ENCODE data around the gene DCLK2.

DCLK2 gene

DNA sequence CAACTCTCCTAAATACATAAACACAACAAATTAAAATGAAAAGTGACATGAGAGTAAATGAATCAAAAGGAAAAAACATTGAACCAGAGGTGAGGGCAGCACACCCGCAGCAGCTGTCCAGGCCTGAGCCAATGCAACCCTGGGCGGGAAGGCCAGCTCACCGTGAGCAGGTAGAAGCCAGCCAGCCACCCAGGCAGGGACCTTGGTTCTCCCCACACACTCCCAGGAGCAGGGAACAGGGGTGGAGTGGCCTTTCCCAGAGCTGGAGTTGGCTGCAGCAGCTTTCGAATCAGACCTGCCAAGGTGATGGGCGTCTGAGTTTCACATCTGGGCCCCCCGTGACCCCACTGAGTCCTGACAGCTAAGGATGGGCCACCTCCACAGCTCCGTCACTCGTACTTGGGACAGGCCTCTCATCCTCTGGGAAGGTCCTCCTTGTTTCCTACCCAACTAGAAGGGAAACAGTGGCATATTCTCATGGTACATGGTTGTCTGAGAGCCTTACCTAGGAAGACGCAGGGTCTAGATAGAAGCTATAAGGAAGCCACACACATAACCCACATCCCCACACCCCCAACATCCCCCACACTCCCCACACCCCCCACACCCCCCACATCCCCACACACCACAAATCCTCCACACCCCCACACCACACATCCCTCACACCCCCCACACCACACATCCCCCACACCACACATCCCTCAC is 172.2 kb downstream of the DCLK2 start:
- no peak overlapping the region for H3K27ac ChIP-seq (ENCODE audit: low read length)
- peaks cover 27 to 40% of the 10 kb centered on the region in 2 donors for H3K36me3 ChIP-seq (ENCODE audit: control insufficient read depth in 2 of 2, insufficient read depth in 2 of 2, low read length in 2 of 2)
- no peaks in the 10 kb centered on the region for H3K9me3 ChIP-seq (ENCODE audit: control insufficient read depth in 2 of 2, low read length in 2 of 2)

DNA sequence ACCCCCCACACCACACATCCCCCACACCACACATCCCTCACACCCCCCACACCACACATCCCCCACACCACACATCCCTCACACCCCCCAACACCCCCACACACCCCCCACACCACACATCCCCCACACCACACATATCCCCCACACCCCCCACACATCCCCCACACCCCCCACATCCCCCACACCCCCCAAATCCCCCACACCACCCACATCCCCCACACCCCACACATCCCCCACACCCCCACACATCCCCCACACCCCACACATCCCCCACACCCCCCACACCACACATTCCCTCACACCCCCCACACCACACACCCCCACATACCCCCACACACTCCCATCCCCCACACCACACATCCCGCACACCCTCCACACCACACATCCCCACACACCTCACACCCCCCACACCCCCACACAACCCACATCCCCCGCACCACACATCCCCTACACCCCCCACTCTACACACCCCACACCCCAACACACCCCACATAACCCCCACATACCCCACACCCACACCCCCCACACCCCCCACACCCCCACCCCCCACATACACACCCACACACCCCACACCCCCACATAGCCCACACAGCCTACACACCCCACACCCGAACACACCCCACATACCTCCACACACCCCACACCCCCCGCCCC is 172.9 kb downstream of the DCLK2 start:
- Histone ChIP-seq H3K4me3 (ENCODE audit: low read length in 2 of 2) (no peak overlapping the region), H3K9ac (ENCODE audit: low read length in 2 of 2) (no peak overlapping the region), H3K27me3 (ENCODE audit: control insufficient read depth in 1 of 2, insufficient read depth in 2 of 2, low read length in 2 of 2) (no peaks in the 10 kb centered on the region), H3K27ac (ENCODE audit: low read length) (no peak overlapping the region), H3K9me3 (ENCODE audit: control insufficient read depth in 2 of 2, low read length in 2 of 2) (no peaks in the 10 kb centered on the region), H3K4me1 (ENCODE audit: control insufficient read depth, insufficient read depth, low read length) (peaks cover 15% of the 10 kb centered on the region), H3K36me3 (ENCODE audit: control insufficient read depth in 2 of 2, insufficient read depth in 2 of 2, low read length in 2 of 2) (peaks cover 29 to 40% of the 10 kb centered on the region in 2 donors)

More for the DNA sequence above, 172.2 kb downstream of the DCLK2 start:
- Histone ChIP-seq H3K27me3 (ENCODE audit: control insufficient read depth in 1 of 2, insufficient read depth in 2 of 2, low read length in 2 of 2) (no peaks in the 10 kb centered on the region), H3K4me3 (ENCODE audit: low read length in 2 of 2) (no peak overlapping the region), H3K9ac (ENCODE audit: low read length in 2 of 2) (no peak overlapping the region), H3K4me1 (ENCODE audit: control insufficient read depth, insufficient read depth, low read length) (peaks cover 8% of the 10 kb centered on the region)

DNA sequence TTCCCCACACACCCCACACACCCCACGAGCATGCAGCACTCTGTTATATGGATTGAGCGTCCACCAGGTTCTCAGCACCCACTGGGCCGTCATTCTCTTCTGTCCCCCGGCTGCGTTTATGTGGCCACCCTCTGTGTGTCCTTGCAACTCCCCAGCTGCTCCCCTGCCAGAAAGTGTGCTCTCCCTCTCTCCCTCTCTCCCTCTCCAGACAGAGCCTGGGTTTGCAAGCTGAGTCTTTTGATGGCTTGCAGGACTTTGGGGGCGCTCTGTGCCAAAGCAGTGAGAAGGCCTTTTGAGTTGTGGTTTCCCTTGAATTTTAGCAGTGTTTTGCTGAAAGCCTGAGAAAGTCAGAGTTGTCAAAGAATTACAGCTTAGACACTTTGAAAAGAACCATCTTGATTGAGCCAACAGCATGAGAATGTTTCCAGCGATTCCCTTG is 173.5 kb downstream of the DCLK2 start:
- Histone ChIP-seq H3K27me3 (ENCODE audit: control insufficient read depth in 1 of 2, insufficient read depth in 2 of 2, low read length in 2 of 2) (no peaks in the 10 kb centered on the region), H3K4me3 (ENCODE audit: low read length in 2 of 2) (no peak overlapping the region), H3K27ac (ENCODE audit: low read length) (peak overlapping the region; percentile 46), H3K9ac (ENCODE audit: low read length in 2 of 2) (no peak overlapping the region), H3K36me3 (ENCODE audit: control insufficient read depth in 2 of 2, insufficient read depth in 2 of 2, low read length in 2 of 2) (peaks cover 31 to 41% of the 10 kb centered on the region in 2 donors), H3K4me1 (ENCODE audit: control insufficient read depth, insufficient read depth, low read length) (peaks cover 15% of the 10 kb centered on the region), H3K9me3 (ENCODE audit: control insufficient read depth in 2 of 2, low read length in 2 of 2) (no peaks in the 10 kb centered on the region)

DNA sequence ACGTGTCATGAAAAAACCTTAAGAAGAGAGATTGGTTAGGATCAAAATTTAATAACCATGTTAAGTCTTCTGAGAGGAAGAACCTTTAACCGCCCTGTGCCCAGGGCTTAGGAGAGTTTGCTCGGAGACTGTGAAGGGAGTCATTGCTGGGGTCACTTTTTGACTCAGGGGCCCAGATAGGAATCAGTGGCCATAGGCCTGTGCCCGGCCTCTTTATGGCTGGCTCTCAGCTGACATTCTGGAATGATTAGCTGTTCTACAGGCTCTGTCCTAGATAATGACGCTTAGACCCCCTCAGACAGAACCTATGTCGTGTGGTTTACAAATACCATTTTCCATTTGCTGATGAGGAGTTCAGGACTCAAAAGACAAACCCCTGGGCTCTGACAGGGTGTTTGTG is 174.1 kb downstream of the DCLK2 start:
- Histone ChIP-seq H3K9ac (ENCODE audit: low read length in 2 of 2) (no peak overlapping the region), H3K4me1 (ENCODE audit: control insufficient read depth, insufficient read depth, low read length) (peaks cover 15% of the 10 kb centered on the region), H3K27ac (ENCODE audit: low read length) (peak overlapping the region; percentile 46), H3K4me3 (ENCODE audit: low read length in 2 of 2) (no peak overlapping the region), H3K9me3 (ENCODE audit: control insufficient read depth in 2 of 2, low read length in 2 of 2) (no peaks in the 10 kb centered on the region), H3K36me3 (ENCODE audit: control insufficient read depth in 2 of 2, insufficient read depth in 2 of 2, low read length in 2 of 2) (peaks cover 31 to 44% of the 10 kb centered on the region in 2 donors), H3K27me3 (ENCODE audit: control insufficient read depth in 1 of 2, insufficient read depth in 2 of 2, low read length in 2 of 2) (no peaks in the 10 kb centered on the region)

DNA sequence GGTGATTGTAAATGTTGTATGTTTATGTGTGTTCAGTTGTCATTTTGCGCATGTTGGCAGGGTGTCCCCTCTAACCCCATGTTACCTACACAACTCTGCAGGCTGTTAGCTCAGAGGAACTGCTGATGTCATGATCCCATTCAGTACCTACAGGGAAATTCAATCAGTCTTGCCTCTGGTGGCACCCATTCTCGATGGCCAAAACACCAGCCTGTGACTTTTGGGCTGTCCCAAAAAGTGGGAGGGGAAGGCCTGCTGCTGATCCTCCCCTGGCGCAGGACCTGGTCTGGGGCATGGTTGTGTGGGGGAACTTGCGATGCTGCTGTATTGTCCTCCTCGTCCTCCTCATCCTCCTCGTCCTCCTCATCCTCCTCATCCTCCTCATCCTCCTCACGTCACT is 174.5 kb downstream of the DCLK2 start:
- H3K27me3 ChIP-seq (ENCODE audit: control insufficient read depth in 1 of 2, insufficient read depth in 2 of 2, low read length in 2 of 2), result no peaks in the 10 kb centered on the region
- H3K9me3 ChIP-seq (ENCODE audit: control insufficient read depth in 2 of 2, low read length in 2 of 2), result no peaks in the 10 kb centered on the region
- no peak overlapping the region for H3K9ac ChIP-seq (ENCODE audit: low read length in 2 of 2)
- H3K4me3 ChIP-seq (ENCODE audit: low read length in 2 of 2), result no peak overlapping the region
- peak overlapping the region; percentile 46 for H3K27ac ChIP-seq (ENCODE audit: low read length)
- peaks cover 15% of the 10 kb centered on the region for H3K4me1 ChIP-seq (ENCODE audit: control insufficient read depth, insufficient read depth, low read length)
- H3K36me3 ChIP-seq (ENCODE audit: control insufficient read depth in 2 of 2, insufficient read depth in 2 of 2, low read length in 2 of 2), result peaks cover 31 to 44% of the 10 kb centered on the region in 2 donors

DNA sequence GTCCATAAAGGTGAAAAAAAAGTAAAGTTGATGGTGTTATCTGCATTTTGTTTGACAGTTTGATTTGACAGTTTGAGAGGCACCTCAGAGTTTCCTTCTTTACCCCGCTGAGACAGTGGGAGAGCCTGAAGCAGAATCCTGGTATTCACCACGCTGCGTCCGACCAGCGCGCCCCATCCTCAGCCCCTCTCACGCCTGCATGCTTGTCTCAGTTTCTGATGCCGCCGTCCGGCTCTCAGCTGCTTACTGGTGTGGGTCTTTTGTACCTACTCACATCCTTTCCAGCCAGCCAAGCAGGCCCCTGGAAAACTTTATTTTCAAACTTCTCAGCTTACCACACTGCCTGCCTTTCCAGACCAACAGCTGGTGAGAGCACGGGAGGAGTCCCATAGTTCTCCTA is 175.2 kb downstream of the DCLK2 start:
- Histone ChIP-seq H3K27ac (ENCODE audit: low read length) (no peak overlapping the region), H3K4me1 (ENCODE audit: control insufficient read depth, insufficient read depth, low read length) (peaks cover 15% of the 10 kb centered on the region), H3K36me3 (ENCODE audit: control insufficient read depth in 2 of 2, insufficient read depth in 2 of 2, low read length in 2 of 2) (peaks cover 28 to 39% of the 10 kb centered on the region in 2 donors), H3K9me3 (ENCODE audit: control insufficient read depth in 2 of 2, low read length in 2 of 2) (no peaks in the 10 kb centered on the region), H3K9ac (ENCODE audit: low read length in 2 of 2) (no peak overlapping the region), H3K27me3 (ENCODE audit: control insufficient read depth in 1 of 2, insufficient read depth in 2 of 2, low read length in 2 of 2) (no peaks in the 10 kb centered on the region), H3K4me3 (ENCODE audit: low read length in 2 of 2) (no peak overlapping the region)

DNA sequence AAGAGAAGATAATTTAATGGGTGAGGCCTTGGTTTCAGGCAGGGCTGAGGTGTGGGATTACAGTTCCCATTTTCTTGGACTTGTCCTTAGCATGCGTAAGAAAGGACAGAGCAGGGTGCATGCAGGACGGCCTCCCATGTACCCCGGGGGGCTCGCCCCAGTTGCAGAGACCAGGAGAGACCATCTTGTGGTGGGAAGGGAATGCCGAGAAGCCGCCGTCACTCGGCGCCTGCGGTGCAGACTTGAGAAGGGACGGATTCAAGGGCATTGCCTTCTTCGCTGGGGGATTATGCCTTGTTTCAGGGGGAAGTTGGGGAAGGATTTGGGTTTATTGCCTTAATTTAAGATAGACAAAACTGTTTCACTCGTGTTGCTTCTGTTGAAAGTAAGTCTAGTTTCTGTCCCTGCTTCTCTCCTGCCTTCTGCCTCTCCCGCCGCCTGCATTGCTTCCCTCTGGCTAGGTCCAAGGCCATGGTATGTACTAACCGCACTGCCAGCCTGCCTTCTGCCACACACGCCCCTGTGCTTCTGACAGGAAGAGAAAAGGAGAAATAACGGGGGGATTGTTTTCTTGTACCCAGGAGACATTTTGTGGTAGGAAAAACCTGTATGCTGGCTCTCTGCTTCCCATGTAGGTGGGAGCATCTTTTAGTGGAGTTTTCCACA is 175.9 kb downstream of the DCLK2 start:
- Histone ChIP-seq H3K36me3 (ENCODE audit: control insufficient read depth in 2 of 2, insufficient read depth in 2 of 2, low read length in 2 of 2) (peaks cover 24 to 33% of the 10 kb centered on the region in 2 donors), H3K9ac (ENCODE audit: low read length in 2 of 2) (no peak overlapping the region), H3K27ac (ENCODE audit: low read length) (no peak overlapping the region), H3K4me3 (ENCODE audit: low read length in 2 of 2) (no peak overlapping the region), H3K27me3 (ENCODE audit: control insufficient read depth in 1 of 2, insufficient read depth in 2 of 2, low read length in 2 of 2) (no peaks in the 10 kb centered on the region), H3K4me1 (ENCODE audit: control insufficient read depth, insufficient read depth, low read length) (peaks cover 15% of the 10 kb centered on the region), H3K9me3 (ENCODE audit: control insufficient read depth in 2 of 2, low read length in 2 of 2) (no peaks in the 10 kb centered on the region)

DNA sequence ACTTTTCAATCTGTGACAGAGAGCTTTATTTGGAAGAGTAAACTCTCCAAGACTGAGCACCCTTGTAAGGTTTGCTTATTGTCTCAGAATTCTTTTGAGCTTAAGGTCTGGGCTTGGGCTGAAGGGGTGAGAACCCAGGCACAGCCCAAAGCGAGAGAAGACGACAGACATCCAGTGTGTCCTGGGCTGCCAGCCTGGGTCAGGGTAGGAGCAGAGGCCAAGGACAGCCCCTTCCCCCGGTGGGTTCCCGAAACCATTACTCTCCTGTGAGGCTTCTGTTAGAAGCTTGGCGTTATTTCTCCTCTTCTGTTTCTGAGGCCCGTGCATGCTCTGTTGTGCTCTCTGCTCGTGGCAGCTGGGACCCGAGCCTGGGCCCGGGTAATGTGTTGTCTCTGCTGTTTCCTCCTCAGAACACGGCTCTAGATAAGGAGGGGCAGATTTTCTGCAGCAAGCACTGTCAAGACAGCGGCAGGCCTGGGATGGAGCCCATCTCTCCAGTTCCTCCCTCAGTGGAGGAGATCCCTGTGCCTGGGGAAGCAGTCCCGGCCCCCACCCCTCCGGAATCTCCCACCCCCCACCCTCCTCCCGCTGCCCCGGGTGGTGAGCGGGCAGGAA is 177.5 kb downstream of the DCLK2 start:
- H3K4me3 ChIP-seq (ENCODE audit: low read length in 2 of 2), result no peak overlapping the region
- H3K4me1 ChIP-seq (ENCODE audit: control insufficient read depth, insufficient read depth, low read length), result peaks cover 19% of the 10 kb centered on the region
- no peaks in the 10 kb centered on the region for H3K27me3 ChIP-seq (ENCODE audit: control insufficient read depth in 1 of 2, insufficient read depth in 2 of 2, low read length in 2 of 2)
- no peaks in the 10 kb centered on the region for H3K9me3 ChIP-seq (ENCODE audit: control insufficient read depth in 2 of 2, low read length in 2 of 2)
- no peak overlapping the region for H3K9ac ChIP-seq (ENCODE audit: low read length in 2 of 2)
- H3K36me3 ChIP-seq (ENCODE audit: control insufficient read depth in 2 of 2, insufficient read depth in 2 of 2, low read length in 2 of 2), result peaks cover 22 to 25% of the 10 kb centered on the region in 2 donors
- H3K27ac ChIP-seq (ENCODE audit: low read length), result peak overlapping the region; percentile 31

DNA sequence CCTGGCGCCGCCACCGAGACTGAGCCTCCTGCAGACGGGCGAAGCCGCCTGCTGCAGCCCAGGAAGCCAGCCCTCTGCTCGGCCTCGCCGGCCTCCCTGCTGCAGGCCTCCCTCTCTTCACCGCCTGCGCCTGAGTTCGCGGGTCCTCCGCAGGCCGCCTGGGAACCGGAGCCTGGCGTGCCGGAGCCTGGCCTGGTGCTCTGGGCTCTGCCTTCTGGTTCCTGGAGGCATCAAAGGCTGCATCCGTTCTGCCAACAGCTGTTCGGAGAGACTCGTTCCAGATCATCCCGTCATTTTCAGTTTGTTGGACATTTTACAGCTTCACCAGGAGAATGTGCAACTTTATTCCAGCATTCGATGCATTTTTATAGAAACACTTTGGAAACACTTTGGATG is 178.0 kb downstream of the DCLK2 start:
- H3K4me3 ChIP-seq (ENCODE audit: low read length in 2 of 2), result no peak overlapping the region
- H3K9me3 ChIP-seq (ENCODE audit: control insufficient read depth in 2 of 2, low read length in 2 of 2), result no peaks in the 10 kb centered on the region
- no peak overlapping the region for H3K27ac ChIP-seq (ENCODE audit: low read length)
- H3K4me1 ChIP-seq (ENCODE audit: control insufficient read depth, insufficient read depth, low read length), result peaks cover 19% of the 10 kb centered on the region
- no peak overlapping the region for H3K9ac ChIP-seq (ENCODE audit: low read length in 2 of 2)
- H3K27me3 ChIP-seq (ENCODE audit: control insufficient read depth in 1 of 2, insufficient read depth in 2 of 2, low read length in 2 of 2), result no peaks in the 10 kb centered on the region
- H3K36me3 ChIP-seq (ENCODE audit: control insufficient read depth in 2 of 2, insufficient read depth in 2 of 2, low read length in 2 of 2), result peaks cover 22 to 25% of the 10 kb centered on the region in 2 donors

DNA sequence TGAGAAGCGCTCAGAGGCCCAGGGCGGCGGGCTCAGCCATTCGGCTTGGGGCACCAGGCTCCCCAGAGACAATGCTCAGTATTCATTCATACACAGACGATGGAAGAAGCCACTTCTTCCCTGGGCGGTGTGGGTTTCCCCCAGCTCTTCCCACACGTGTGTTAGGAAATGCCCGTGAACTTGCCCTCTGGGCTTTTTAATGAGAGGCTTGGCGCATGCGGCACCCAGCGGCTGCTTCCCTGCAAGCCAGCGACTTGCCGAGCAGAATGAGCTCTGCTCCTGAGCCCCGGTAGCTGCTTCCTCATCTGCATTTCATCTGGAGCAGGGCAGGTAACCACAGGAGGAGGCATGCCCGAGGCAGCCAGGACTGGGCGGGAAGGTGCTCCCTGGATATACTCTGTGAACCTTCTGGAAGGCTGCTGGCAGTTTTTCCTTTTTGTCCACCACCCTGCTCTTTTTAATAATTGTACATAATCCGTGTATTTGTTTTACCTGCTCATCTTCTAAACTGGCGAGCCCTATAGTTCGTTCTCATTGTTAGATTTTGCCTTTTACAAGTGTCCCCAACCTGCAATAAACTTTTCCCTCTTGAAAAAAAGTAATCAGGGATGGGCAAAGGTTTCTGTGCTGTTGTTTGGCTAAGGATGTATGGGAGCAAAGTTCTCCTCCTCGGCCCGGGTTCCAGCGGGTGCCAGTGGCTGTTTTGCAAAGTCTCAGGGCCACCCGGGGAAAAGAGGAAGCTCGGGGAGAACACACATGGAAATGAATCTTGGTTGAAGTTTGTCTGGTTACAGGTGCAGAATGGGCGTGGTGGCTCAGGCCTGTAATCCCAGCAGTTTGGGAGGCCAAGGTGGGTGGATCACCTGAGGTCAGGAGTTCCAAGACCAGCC is 178.8 kb downstream of the DCLK2 start:
- Histone ChIP-seq H3K36me3 (ENCODE audit: control insufficient read depth in 2 of 2, insufficient read depth in 2 of 2, low read length in 2 of 2) (peaks cover 22 to 25% of the 10 kb centered on the region in 2 donors), H3K9me3 (ENCODE audit: control insufficient read depth in 2 of 2, low read length in 2 of 2) (no peaks in the 10 kb centered on the region), H3K9ac (ENCODE audit: low read length in 2 of 2) (no peak overlapping the region), H3K4me1 (ENCODE audit: control insufficient read depth, insufficient read depth, low read length) (peaks cover 14% of the 10 kb centered on the region), H3K4me3 (ENCODE audit: low read length in 2 of 2) (no peak overlapping the region), H3K27me3 (ENCODE audit: control insufficient read depth in 1 of 2, insufficient read depth in 2 of 2, low read length in 2 of 2) (no peaks in the 10 kb centered on the region), H3K27ac (ENCODE audit: low read length) (no peak overlapping the region)

All from stomach smooth muscle (tissue), 2 donors.